OCI-LY7 (cell line): Measurements from ENCODE around the gene IER5. TPM values are rescaled to one million over a fixed set of nuclear protein-coding genes. Genes with fewer than 3 reads are reported as not detected.

Source experiments
- BruUV-seq: library from RNA; stranded (reverse); fragments of 400-500 nt; replicated peaks from 2 replicates; lab custom pipeline; 2021; lab: Mats Ljungman, UMichigan
- CTCF ChIA-PET: fragments of 300-600 bp; sonication (Branson Sonifier 250); formaldehyde crosslinking; loops from one replicate; lab custom pipeline; 2022; ENCODE audit warnings: antibody characterized with exemption; ENCODE audit not compliant: unreplicated experiment; lab: Charles Lee
- POLR2A ChIA-PET: fragments of 300-600 bp; sonication (Branson Sonifier 250); formaldehyde crosslinking; loops from one replicate; lab custom pipeline; 2022; ENCODE audit warnings: antibody characterized with exemption; lab: Charles Lee
- DNase-seq: peaks from one replicate; pipeline ENCODE4 v3.0.0-alpha.2; 2015; ENCODE audit warnings: low spot score
- H2AFZ ChIP-seq: fragments of 200-600 bp; sonication (generic), shearing (Covaris generic); 2 replicates; pipeline ENCODE4 v1.6.1; 2014; ENCODE audit warnings: mild to moderate bottlenecking, antibody characterized with exemption, low read length, moderate library complexity
- H3K27ac ChIP-seq: fragments of 200-600 bp; sonication (generic); 2 replicates; pipeline ENCODE4 v1.5.1; 2014; ENCODE audit warnings: mixed run types, low read depth, mild to moderate bottlenecking, moderate library complexity, low read length, inconsistent platforms; ENCODE audit not compliant: poor library complexity, severe bottlenecking
- H3K36me3 ChIP-seq: fragments of 200-600 bp; sonication (generic); 2 replicates; pipeline ENCODE4 v1.6.1; 2014; ENCODE audit warnings: mild to moderate bottlenecking, antibody characterized with exemption, low read length, moderate library complexity, mixed read lengths; ENCODE audit not compliant: insufficient read depth
- H3K4me1 ChIP-seq: fragments of 200-600 bp; sonication (generic); 2 replicates; pipeline ENCODE4 v1.5.1; 2014; ENCODE audit warnings: mild to moderate bottlenecking, low read length; ENCODE audit not compliant: insufficient read depth, poor library complexity, severe bottlenecking
- H3K4me2 ChIP-seq: fragments of 200-600 bp; sonication (generic); 2 replicates; pipeline ENCODE4 v1.6.1; 2014; ENCODE audit warnings: mild to moderate bottlenecking, low read length
- H3K4me3 ChIP-seq: fragments of 200-600 bp; sonication (generic); 2 replicates; pipeline ENCODE4 v1.5.1; 2014; ENCODE audit warnings: mild to moderate bottlenecking, low read depth, low read length; ENCODE audit not compliant: poor library complexity, severe bottlenecking
- H3K79me2 ChIP-seq: fragments of 200-600 bp; sonication (generic); 2 replicates; pipeline ENCODE4 v1.6.1; 2016; ENCODE audit warnings: low read depth, mild to moderate bottlenecking, low read length, moderate library complexity, mixed read lengths; ENCODE audit not compliant: insufficient read depth
- H3K9me2 ChIP-seq: fragments of 200-600 bp; sonication (generic); 2 replicates; pipeline ENCODE4 v1.6.1; 2016; ENCODE audit warnings: mild to moderate bottlenecking, low read length, mixed read lengths; ENCODE audit not compliant: insufficient read depth
- H3K9me3 ChIP-seq: fragments of 200-600 bp; sonication (generic); 2 replicates; pipeline ENCODE4 v1.6.1; 2014; ENCODE audit warnings: mild to moderate bottlenecking, mixed run types, low read length, mixed read lengths
- H4K20me1 ChIP-seq: fragments of 200-600 bp; sonication (generic); 2 replicates; pipeline ENCODE4 v1.6.1; 2014; ENCODE audit warnings: mild to moderate bottlenecking, antibody characterized with exemption, low read length, moderate library complexity, mixed read lengths; ENCODE audit not compliant: insufficient read depth
- CTCF ChIP-seq: fragments of 200-600 bp; sonication (generic); conservative IDR thresholded peaks from 2 replicates; pipeline ENCODE4 v1.5.1; 2014; ENCODE audit warnings: mild to moderate bottlenecking, antibody characterized with exemption, low read length, moderate library complexity, mixed read lengths
- EZH2phosphoT487 ChIP-seq: fragments of 200-600 bp; sonication (generic); IDR thresholded peaks from 2 replicates; pipeline ENCODE4 v1.6.1; 2018; ENCODE audit warnings: low read depth, borderline replicate concordance, mild to moderate bottlenecking, mixed run types, antibody characterized with exemption, low read length, moderate library complexity, mixed read lengths
- intact Hi-C: fragments of 100-400 bp; cut with micrococcal nuclease; formaldehyde crosslinking; loops from one replicate; pipeline ENCODE4 v1.10.0; 2022; ENCODE audit not compliant: unreplicated experiment
- total RNA-seq, 2 experiments: library from RNA; depleted of rRNA in 1 of 2; stranded (reverse); fragments of >200 nt in 1 of 2; shearing (Covaris generic) in 1 of 2; gene quantifications; 2 replicates each; pipeline ENCODE4 v1.2.3, GENCODE V29; 2014 to 2022

IER5 gene
- total RNA-seq, 2 experiments from 2014 or later, result 7.2 to 14.3 TPM

DNA sequence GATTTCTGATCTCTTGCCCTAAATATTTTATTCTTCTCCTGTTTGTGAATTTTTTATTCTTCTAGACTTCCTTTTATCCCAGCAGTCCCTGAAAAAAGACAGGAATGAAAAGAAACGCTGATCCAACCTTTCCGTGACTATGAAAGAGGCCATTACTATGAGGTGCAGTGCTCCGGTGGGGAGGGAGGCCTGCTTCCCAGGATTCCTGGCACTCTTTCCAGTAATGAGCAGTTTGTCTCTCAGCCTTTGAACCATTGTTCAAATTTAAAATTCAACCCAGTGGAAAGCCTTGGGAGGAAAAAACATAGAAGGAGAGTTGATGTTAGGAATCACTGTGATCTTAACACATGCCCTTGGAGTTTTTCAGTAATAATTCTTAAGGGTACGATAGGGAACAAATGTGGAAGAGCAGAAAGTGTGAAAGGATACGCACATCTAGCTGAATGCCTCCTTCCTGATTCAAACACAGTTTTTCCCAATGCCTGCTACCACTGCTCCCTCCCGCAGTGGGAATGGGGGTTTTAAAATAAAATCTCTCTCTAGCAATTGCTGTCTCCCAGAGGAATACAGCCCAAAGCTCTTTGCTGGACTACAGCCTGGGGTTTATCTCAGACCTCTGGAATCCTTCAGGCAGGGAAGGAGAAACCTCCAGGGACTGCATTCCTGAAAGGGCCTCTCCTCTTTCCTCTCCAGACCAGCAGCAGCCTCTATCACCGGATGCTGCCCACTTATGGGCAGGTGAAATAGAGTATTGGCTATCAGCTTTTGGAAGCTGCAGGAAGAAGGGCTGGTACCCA, 6.1 kb downstream of the IER5 start:
- POLR2A ChIA-PET, result no interaction called here
- intact Hi-C loops, result no loop called here

GRCh38 chr1:181095260-181095659, 6.8 kb downstream of the IER5 start:
- Histone ChIP-seq H3K27ac (no peak overlapping the region), H4K20me1 (peaks cover 22% of the 10 kb centered on the region), H3K9me3 (no peaks in the 10 kb centered on the region), H3K36me3 (peaks cover 4% of the 10 kb centered on the region; the same call in 1 of the 2 replicates), H2AFZ (no peak overlapping the region), H3K9me2 (no peaks in the 10 kb centered on the region), H3K4me2 (no peak overlapping the region), H3K4me3 (no peak overlapping the region), H3K79me2 (peaks cover 18% of the 10 kb centered on the region; the same call in 1 of the 2 replicates), H3K4me1 (peaks cover 14% of the 10 kb centered on the region)
- CTCF ChIA-PET, result no interaction called here
- TF ChIP-seq CTCF (no peak), EZH2phosphoT487 (no peak)
- DNase-seq, result no peak
- POLR2A ChIA-PET, result no interaction called here
- BruUV-seq, result no TSS peak
- intact Hi-C loops, result no loop called here

More for the DNA sequence above, 6.1 kb downstream of the IER5 start:
- H3K79me2 ChIP-seq, result peaks cover 23% of the 10 kb centered on the region; the same call in 1 of the 2 replicates
- no peak overlapping the region for H3K4me2 ChIP-seq
- H3K4me1 ChIP-seq, result peaks cover 14% of the 10 kb centered on the region
- H2AFZ ChIP-seq, result no peak overlapping the region
- H4K20me1 ChIP-seq, result peaks cover 24% of the 10 kb centered on the region
- H3K9me2 ChIP-seq, result no peaks in the 10 kb centered on the region
- CTCF ChIA-PET, result no interaction called here
- no peak overlapping the region for H3K27ac ChIP-seq
- no peak overlapping the region for H3K4me3 ChIP-seq
- peaks cover 4% of the 10 kb centered on the region; the same call in 1 of the 2 replicates for H3K36me3 ChIP-seq
- no peak for TF ChIP-seq CTCF
- no peak for TF ChIP-seq EZH2phosphoT487
- no peak for DNase-seq
- BruUV-seq, result no TSS peak
- H3K9me3 ChIP-seq, result no peaks in the 10 kb centered on the region

- H3K9me2 ChIP-seq, result no peaks in the 10 kb centered on the region
- no peak for DNase-seq
- peaks cover 13% of the 10 kb centered on the region; the same call in 1 of the 2 replicates for H3K79me2 ChIP-seq
- TF ChIP-seq EZH2phosphoT487, result no peak
- TF ChIP-seq CTCF, result no peak
- H3K27ac ChIP-seq, result no peak overlapping the region
- ChIA-PET CTCF (no interaction called here), POLR2A (interaction anchor here (0.6 kb wide), 1 partner anchor 29 kb away, joined by 3 read pairs; no protein-coding TSS in a partner anchor)
- H3K4me2 ChIP-seq, result no peak overlapping the region
- intact Hi-C loops, result no loop called here
- peaks cover 19% of the 10 kb centered on the region; the same call in 1 of the 2 replicates for H4K20me1 ChIP-seq
- H2AFZ ChIP-seq, result no peak overlapping the region
- H3K9me3 ChIP-seq, result no peaks in the 10 kb centered on the region
- H3K4me3 ChIP-seq, result no peak overlapping the region
- peaks cover 9% of the 10 kb centered on the region for H3K4me1 ChIP-seq
- BruUV-seq, result no TSS peak
- peaks cover 4% of the 10 kb centered on the region; the same call in 1 of the 2 replicates for H3K36me3 ChIP-seq
These were observed 7.3 kb downstream of the IER5 start for GRCh38 chr1:181095763-181096184.
